HG03135 (cell line): Measurements from ENCODE around the gene PCMT1.
"Not testable (repeated sequence)": the region's sequence is repeated elsewhere in the genome, so short reads cannot be mapped to it uniquely, and the experiment has no call there.

Source experiments
- ATAC-seq: cut with Tn5 transposase; IDR thresholded peaks from one replicate; pipeline ENCODE4 v1.9.1; 2021; ENCODE audit warnings: mild to moderate bottlenecking, moderate library complexity; ENCODE audit not compliant: unreplicated experiment

PCMT1 gene

DNA sequence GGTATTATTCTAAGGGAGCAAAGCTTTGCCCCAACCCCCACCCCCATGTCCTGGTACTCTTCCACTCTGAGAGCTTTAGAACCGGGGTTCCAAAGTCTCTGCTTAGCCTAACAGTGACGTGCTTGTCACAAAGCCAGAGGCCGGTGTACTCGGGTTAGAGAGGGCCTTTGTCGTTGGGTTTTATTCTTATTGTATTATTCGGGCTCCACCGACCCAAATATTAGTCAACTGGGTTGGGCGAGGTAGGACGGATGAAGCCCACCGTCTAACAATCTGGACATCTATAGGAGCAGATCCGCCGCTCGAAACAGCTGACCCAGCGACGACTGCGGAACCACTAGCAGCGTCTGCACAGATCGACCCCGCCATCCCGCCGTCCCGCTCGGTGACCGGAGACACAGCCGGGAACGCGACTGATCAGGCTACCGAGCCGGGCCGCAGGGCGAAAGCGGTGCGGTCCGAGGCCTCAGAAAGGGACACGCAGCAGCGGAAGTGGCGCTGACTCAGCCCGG, 403 bp upstream of the PCMT1 start:
- ATAC-seq: not testable (repeated sequence)

DNA sequence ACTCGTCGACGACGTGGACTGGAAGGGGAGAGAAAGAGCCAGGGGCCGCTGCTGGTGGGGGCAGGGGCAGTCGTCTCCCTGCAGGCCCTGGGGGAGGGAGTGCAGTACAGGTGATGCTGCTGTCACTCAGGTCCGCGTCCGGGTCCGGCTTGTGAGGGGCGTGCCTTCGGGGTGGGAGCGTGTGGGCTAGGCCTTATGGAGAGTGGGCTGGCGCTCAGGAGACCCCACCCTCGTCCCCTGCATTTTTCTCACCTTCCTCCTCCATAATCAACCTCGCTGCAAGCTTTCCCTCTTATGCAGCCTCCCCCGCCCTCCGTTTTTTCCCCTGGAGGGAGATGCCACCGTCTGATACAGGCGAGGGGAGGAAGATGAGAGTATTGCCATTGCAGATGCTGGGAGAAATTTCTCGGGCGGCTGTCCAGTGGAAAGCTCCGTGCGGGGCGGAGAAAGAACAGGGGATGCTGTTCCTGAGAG, 632 bp downstream of the PCMT1 start:
- peak; percentile 39 for ATAC-seq

GRCh38 chr6:149751239-149751638, 1.7 kb downstream of the PCMT1 start:
- no peak for ATAC-seq

DNA sequence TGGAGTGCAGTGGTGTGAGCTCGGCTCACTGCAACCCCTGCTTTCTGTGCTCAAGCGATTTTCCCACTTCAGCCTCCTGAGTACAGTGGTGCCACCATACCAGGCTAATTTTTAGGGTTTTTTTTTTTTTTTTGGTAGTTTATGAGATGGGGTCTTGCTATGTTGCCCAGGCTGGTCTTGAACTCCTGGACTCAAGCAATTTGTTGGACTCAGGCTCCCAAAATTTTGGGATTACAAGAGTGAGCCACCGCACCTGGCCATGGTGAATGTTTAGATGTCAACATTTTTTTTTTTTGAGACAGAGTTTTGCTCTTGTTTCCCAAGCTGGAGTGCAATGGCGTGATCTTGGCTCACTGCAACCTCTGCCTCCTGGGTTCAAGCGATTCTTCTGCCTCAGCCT, 2.4 kb downstream of the PCMT1 start:
- ATAC-seq: not testable (repeated sequence)

GRCh38 chr6:149752600-149753373, 3.2 kb downstream of the PCMT1 start:
- no peak for ATAC-seq

GRCh38 chr6:149753374-149753637, 3.8 kb downstream of the PCMT1 start:
- ATAC-seq: not testable (repeated sequence)

DNA sequence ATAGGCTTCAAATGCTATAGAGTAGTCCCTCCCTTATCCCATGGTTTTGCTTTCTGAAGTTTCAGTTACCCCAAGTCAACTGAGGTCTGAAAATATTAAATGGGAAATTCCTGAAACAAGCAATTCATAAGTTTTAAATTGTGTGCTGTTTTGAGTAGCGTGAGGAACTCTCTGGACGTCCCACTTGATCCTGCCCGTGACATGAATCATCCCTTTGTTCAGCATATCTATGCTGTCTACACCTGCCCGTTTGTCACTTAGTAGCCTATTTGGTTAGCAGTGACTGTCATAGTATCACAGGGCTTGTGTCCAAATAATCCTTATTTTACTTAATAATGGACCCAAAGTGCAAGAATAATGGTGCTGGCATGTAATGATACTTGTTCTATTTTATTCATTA, 5.0 kb downstream of the PCMT1 start:
- no peak for ATAC-seq

DNA sequence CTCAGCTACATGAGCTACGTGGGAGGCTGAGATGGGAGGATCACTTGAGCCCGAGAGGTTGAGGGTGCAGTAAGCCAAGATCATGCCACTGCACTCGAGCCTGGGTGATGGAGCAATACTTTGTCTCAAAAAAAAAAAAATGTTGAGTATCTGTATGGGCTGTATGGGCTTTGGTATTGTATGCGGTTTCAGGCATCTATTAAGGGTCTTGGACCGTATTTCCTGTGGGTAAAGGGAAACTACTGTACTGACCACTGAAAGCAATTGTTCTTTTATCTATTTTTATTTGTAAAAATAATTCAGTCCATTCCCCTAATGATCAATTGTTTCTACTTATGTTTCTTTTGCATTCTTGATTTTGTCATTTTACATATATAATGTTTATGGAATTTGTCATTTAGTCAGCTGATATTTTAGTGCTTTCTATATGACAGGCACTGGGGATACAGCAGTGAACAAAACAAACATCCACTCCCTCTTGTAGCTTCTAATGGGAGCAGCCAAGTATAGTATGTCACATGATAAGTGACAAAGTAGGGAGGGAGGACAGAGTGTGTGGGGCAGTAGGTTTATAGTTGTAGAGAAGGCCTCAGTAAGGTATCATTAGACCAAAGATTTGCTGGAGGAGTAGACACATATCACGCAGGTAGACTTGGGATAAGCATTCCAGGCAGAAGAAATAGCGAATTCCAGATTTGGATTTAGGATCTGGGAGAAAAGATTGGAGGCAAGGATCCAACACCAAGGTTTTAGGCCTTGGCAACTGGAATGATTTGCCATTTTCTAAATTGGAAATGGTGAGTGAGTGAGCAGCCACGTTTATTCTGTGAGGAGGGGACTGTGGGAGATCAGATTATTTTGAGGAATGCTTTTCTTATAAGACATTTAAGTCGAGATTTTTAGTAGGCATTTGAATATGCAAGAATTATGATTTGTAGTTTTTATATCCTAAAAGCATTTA, 6.0 kb downstream of the PCMT1 start:
- peak; percentile 66 for ATAC-seq

- ATAC-seq: no peak
Observed at GRCh38 chr6:149756261-149756636, 6.7 kb downstream of the PCMT1 start.

- peak; percentile 97 for ATAC-seq
Observed at GRCh38 chr6:149761438-149761837, 11.9 kb downstream of the PCMT1 start.

- no peak for ATAC-seq
Observed at GRCh38 chr6:149763866-149764265, 14.3 kb downstream of the PCMT1 start.

DNA sequence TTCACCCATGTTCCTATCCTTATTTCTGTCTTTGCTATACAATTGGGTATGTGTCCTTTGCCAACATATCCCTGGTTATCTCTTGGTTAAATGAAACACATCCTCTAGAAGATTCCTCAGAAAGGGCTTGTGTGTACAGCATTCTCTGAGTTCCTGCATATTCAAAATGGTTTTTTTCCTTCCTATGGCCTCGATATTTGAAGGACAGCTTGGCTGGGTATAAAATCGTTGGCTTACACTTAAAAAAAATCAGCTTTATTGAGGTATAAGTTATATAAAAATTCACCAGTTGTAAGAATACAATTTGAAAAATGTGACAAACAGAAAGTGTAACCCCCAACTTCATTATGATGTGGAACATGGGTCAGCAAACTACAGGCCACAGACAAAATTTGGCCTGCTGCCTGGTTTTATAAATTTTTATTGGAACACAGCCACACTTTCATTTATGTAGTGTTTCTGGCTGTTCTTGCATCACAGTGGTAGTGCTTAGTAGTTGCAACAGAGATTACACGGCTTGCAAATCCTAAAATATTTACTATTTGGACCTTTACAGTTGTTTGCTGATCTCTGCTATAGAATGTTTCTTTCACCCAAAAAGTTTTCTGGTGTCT, 16.7 kb downstream of the PCMT1 start:
- ATAC-seq: no peak

DNA sequence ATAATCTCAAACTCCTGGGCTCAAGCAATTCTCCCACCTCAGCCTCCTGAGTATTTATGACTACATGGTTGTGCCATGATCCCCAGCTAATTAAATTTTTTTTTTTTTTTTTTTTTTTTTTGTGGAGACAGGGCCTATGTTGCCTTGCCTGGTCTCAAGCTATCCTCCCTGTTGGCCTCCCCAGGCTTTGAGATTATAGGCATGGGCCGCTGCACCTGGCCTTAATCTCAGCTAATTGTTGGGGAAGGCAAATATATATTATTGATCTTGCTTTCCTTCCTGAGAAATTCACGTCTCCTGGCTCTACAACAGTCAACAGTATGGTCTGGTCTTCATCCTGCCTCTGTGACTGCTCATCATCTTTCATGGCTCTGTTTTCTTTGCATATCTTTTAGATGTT, 20.1 kb downstream of the PCMT1 start:
- no peak for ATAC-seq

GRCh38 chr6:149771185-149771584, 21.6 kb downstream of the PCMT1 start:
- no peak for ATAC-seq

DNA sequence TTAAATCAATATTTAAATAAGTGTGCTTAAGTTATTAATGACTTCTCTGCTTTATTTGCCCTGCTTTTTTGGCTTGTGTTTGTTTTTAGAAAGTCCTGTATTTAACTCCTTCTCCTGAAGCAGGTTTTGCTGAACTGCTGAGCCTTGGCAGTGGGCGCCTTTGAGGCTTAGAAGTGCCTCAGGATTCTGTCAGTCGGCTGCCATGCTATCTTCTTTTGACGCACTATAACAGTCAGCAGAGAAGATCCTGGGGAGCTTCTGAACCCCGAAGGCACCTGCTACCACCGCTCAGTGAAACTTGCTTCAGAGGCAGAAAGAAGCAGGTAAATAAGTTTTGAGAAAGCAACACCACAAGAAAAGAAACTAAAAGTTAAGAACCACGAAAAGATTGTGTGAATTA, 22.4 kb downstream of the PCMT1 start:
- no peak for ATAC-seq

GRCh38 chr6:149777624-149778023, 28.1 kb downstream of the PCMT1 start:
- ATAC-seq: no peak

DNA sequence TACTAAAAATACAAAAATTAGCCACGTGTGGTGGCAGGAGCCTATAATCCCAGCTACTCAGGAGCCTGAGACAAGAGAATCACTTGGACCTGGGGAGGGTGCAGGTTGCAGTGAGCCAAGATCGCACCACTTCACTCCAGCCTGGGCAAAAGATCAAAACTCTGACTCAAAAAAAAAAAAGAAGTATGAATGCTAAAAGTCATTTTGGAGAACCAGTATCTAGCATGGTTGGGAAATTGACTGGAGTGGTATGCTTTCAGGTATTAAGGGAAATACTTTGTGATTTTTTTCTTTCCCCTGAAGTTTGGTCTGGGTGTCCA, 30.1 kb downstream of the PCMT1 start:
- no peak for ATAC-seq

DNA sequence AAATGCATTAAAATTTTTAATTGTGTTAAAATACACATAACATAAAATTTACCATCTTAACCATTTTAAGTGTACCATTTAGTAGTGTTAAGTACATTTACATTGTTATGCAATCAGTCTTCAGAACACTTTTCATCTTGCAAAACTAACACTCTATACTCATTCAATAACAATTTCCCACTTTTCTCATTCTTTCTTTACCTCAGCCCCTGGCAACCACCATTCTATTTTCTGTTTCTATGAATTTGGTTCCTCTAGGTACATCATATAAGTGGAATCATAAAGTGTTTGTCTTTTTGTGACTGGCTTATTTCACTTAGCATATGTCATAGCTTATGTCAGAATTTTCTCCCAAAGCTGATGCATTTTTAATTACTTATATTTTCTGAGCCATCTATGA, 32.2 kb downstream of the PCMT1 start:
- no peak for ATAC-seq

DNA sequence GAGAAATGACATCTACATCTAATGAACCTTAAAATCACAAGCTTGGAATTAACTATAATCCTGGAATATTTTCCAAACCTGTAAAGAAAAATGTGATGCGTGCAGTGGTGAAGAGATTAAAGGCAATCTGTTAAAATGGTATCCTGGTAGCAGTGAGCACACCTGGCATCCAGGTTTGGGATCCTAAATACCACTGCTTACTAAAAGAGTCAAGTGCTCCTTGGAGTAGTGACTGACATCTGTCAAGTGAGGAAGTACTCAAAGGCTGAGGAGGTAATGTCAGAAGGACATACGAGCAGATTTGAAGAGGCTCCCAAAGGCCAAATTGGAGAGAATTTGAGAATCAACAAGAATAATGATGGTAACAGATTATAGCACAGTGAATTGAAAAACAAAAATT, 32.8 kb downstream of the PCMT1 start:
- ATAC-seq: no peak

DNA sequence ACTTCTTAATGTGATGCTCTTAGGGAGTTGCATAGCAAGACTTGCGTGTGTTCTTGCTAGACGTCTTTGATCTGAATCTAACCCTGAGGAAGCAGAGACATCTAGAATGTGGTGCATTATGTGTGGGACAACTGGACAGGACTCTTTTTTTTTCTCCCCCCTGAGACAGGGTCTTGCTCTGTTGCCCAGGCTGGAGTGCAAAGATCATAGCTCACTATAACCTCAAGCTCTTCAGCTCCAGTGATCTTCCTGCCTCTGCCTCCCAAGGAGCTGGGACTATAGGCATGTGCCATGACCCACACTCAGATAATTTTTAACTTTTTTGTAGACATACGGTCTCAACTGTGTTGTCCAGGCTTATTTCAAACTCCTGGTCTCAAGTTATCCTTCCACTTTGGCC, 34.0 kb downstream of the PCMT1 start:
- ATAC-seq: no peak

GRCh38 chr6:149806127-149806526, 56.6 kb downstream of the PCMT1 start:
- no peak for ATAC-seq

- no peak for ATAC-seq
Observed at GRCh38 chr6:149809798-149810197, 60.3 kb downstream of the PCMT1 start.
